HEK293 (cell line): ENCODE measurements around the gene PIEZO1.

Experiments
- CTCF ChIA-PET: fragments of 350-600 bp; formaldehyde crosslinking; extraction: SDS; loops from one replicate; lab custom pipeline; 2021; ENCODE audit warnings: antibody characterized with exemption; lab: Yijun Ruan, JAX
- POLR2A ChIA-PET: fragments of 300-600 bp; formaldehyde crosslinking; extraction: SDS; loops from one replicate; lab custom pipeline; 2020; ENCODE audit warnings: antibody characterized with exemption, inconsistent platforms; lab: Yijun Ruan, JAX
- H3K27ac ChIP-seq: fragments of 200-500 bp; sonication (Bioruptor generic); 2 replicates; pipeline ENCODE4 v1.5.1; 2014; ENCODE audit warnings: low read depth, low read length, control low read depth, inconsistent platforms; ENCODE audit errors: extremely low read depth
- H3K36me3 ChIP-seq, 2 experiments: fragments of 200-500 bp in 1 of 2; sonication (Bioruptor generic) in 1 of 2; 1 replicate in 1 of 2; 2 replicates in 1 of 2; pipeline ENCODE4 v1.5.1; 2014 to 2017; ENCODE audit warnings: inconsistent platforms in 2 of 2, low read length in 2 of 2; ENCODE audit not compliant: control insufficient read depth in 2 of 2, insufficient read depth in 1 of 2
- H3K4me1 ChIP-seq: fragments of 200-500 bp; sonication (Bioruptor generic); 2 replicates; pipeline ENCODE4 v1.5.1; 2014; ENCODE audit warnings: mild to moderate bottlenecking, low read length, inconsistent platforms; ENCODE audit not compliant: control insufficient read depth, insufficient read depth
- H3K4me3 ChIP-seq: 2 replicates; pipeline ENCODE4 v1.5.1; 2011; ENCODE audit warnings: low read depth, mild to moderate bottlenecking, control low read depth, low read length, moderate library complexity
- H3K9me3 ChIP-seq: fragments of 200-500 bp; sonication (Bioruptor generic); 2 replicates; pipeline ENCODE4 v1.5.1; 2014; ENCODE audit warnings: low read depth, low read length, inconsistent platforms; ENCODE audit not compliant: control insufficient read depth, insufficient read depth
- SALL2 ChIP-seq: fragments of 450-650 bp; formaldehyde crosslinking; IDR thresholded peaks from 2 replicates; pipeline ENCODE4 v1.5.0; 2017; ENCODE audit warnings: missing biosample characterization, mild to moderate bottlenecking, missing genetic modification characterization, borderline replicate concordance
- ZBTB1 ChIP-seq: fragments of 450-650 bp; formaldehyde crosslinking; IDR thresholded peaks from 2 replicates; pipeline ENCODE4 v1.5.1; 2016; ENCODE audit warnings: missing biosample characterization, missing genetic modification characterization
- ZBTB20 ChIP-seq: fragments of 450-650 bp; formaldehyde crosslinking; IDR thresholded peaks from 2 replicates; pipeline ENCODE4 v1.5.1; 2016; ENCODE audit warnings: missing biosample characterization, missing genetic modification characterization
- ZFP3 ChIP-seq: fragments of 450-650 bp; formaldehyde crosslinking; IDR thresholded peaks from 2 replicates; pipeline ENCODE4 v1.5.1; 2016; ENCODE audit warnings: low read depth, missing biosample characterization, missing genetic modification characterization
- ZNF157 ChIP-seq: fragments of 450-650 bp; formaldehyde crosslinking; IDR thresholded peaks from 2 replicates; pipeline ENCODE4 v1.5.1; 2016; ENCODE audit warnings: missing biosample characterization, missing genetic modification characterization
- ZNF214 ChIP-seq: fragments of 450-650 bp; formaldehyde crosslinking; IDR thresholded peaks from 2 replicates; pipeline ENCODE4 v1.5.1; 2017; ENCODE audit warnings: missing biosample characterization, mild to moderate bottlenecking, missing genetic modification characterization, borderline replicate concordance
- ZNF221 ChIP-seq: fragments of 450-650 bp; formaldehyde crosslinking; IDR thresholded peaks from 2 replicates; pipeline ENCODE4 v1.5.1; 2017; ENCODE audit warnings: missing biosample characterization, missing genetic modification characterization, borderline replicate concordance
- ZNF416 ChIP-seq: fragments of 450-650 bp; formaldehyde crosslinking; IDR thresholded peaks from 2 replicates; pipeline ENCODE4 v1.5.1; 2016; ENCODE audit warnings: missing biosample characterization, missing genetic modification characterization
- ZNF658 ChIP-seq: fragments of 450-650 bp; formaldehyde crosslinking; IDR thresholded peaks from 2 replicates; pipeline ENCODE4; 2016; ENCODE audit warnings: missing biosample characterization, missing genetic modification characterization
- ZNF747 ChIP-seq: fragments of 450-650 bp; formaldehyde crosslinking; IDR thresholded peaks from 2 replicates; pipeline ENCODE4 v1.5.1; 2016; ENCODE audit warnings: missing biosample characterization, missing genetic modification characterization
- TF ChIP-seq, protein P1 (sequence below): fragments of 450-650 bp; formaldehyde crosslinking; conservative IDR thresholded peaks from 2 replicates; pipeline ENCODE4 v1.5.1; 2016; ENCODE audit warnings: low read depth, missing biosample characterization, missing genetic modification characterization
- TF ChIP-seq, protein P2 (sequence below): fragments of 450-650 bp; formaldehyde crosslinking; IDR thresholded peaks from 2 replicates; pipeline ENCODE4 v1.5.1; 2017; ENCODE audit warnings: missing biosample characterization, missing genetic modification characterization
- TF ChIP-seq, protein P3 (sequence below): fragments of 450-650 bp; formaldehyde crosslinking; IDR thresholded peaks from 2 replicates; pipeline ENCODE4; 2016; ENCODE audit warnings: missing biosample characterization, missing genetic modification characterization
- TF ChIP-seq, protein P4 (sequence below): IDR thresholded peaks from 2 replicates; pipeline ENCODE4 v1.6.1; 2011; ENCODE audit warnings: mild to moderate bottlenecking, low read depth, low read length, borderline replicate concordance

The PIEZO1 gene

DNA sequence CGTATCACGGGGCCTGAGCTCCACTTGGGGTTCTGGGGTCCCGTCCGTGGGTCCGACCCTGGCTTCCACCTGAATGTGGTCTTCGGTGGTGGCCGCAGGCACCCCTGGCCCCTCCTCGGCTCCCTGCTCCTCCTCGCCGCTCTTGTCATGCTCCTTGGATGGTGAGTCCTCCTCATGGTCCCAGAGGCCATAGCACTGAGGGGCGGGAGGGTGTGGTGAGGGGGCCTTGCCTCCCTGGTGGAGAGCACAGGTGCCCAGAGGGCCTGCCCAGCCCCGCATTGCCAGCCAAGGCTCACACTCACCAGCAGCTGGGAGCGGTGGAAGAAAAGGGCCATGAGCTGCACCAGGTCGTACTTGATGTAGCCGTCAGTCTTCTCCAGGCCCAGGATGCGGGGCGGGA, 63.8 kb downstream of the PIEZO1 start:
- no peak overlapping the region for H3K27ac ChIP-seq
- H3K4me3 ChIP-seq = no peak overlapping the region
- no peaks in the 10 kb centered on the region for H3K9me3 ChIP-seq
- POLR2A ChIA-PET = no interaction called here
- peaks cover 0 to 98% of the 10 kb centered on the region in 2 experiments; a peak in 2 of 3 replicates for H3K36me3 ChIP-seq
- no peaks in the 10 kb centered on the region for H3K4me1 ChIP-seq
- TF ChIP-seq ZNF747 (tag by site-specific recombination) (no peak), ZNF221 (tag by site-specific recombination) (no peak), ZBTB1 (tag by site-specific recombination) (no peak)
- TF ChIP-seq, protein P1, sequence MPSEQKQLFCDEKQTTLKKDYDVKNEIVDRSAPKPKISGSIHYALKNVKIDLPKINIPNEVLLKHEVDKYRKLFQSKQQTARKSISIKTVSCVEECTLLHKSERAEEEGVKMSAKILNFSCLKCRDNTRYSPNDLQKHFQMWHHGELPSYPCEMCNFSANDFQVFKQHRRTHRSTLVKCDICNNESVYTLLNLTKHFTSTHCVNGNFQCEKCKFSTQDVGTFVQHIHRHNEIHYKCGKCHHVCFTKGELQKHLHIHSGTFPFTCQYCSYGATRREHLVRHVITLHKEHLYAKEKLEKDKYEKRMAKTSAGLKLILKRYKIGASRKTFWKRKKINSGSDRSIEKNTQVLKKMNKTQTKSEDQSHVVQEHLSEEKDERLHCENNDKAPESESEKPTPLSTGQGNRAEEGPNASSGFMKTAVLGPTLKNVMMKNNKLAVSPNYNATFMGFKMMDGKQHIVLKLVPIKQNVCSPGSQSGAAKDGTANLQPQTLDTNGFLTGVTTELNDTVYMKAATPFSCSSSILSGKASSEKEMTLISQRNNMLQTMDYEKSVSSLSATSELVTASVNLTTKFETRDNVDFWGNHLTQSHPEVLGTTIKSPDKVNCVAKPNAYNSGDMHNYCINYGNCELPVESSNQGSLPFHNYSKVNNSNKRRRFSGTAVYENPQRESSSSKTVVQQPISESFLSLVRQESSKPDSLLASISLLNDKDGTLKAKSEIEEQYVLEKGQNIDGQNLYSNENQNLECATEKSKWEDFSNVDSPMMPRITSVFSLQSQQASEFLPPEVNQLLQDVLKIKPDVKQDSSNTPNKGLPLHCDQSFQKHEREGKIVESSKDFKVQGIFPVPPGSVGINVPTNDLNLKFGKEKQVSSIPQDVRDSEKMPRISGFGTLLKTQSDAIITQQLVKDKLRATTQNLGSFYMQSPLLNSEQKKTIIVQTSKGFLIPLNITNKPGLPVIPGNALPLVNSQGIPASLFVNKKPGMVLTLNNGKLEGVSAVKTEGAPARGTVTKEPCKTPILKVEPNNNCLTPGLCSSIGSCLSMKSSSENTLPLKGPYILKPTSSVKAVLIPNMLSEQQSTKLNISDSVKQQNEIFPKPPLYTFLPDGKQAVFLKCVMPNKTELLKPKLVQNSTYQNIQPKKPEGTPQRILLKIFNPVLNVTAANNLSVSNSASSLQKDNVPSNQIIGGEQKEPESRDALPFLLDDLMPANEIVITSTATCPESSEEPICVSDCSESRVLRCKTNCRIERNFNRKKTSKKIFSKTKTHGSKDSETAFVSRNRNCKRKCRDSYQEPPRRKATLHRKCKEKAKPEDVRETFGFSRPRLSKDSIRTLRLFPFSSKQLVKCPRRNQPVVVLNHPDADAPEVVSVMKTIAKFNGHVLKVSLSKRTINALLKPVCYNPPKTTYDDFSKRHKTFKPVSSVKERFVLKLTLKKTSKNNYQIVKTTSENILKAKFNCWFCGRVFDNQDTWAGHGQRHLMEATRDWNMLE (tag by site-specific recombination) = no peak
- TF ChIP-seq, protein P2, sequence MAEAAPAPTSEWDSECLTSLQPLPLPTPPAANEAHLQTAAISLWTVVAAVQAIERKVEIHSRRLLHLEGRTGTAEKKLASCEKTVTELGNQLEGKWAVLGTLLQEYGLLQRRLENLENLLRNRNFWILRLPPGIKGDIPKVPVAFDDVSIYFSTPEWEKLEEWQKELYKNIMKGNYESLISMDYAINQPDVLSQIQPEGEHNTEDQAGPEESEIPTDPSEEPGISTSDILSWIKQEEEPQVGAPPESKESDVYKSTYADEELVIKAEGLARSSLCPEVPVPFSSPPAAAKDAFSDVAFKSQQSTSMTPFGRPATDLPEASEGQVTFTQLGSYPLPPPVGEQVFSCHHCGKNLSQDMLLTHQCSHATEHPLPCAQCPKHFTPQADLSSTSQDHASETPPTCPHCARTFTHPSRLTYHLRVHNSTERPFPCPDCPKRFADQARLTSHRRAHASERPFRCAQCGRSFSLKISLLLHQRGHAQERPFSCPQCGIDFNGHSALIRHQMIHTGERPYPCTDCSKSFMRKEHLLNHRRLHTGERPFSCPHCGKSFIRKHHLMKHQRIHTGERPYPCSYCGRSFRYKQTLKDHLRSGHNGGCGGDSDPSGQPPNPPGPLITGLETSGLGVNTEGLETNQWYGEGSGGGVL (tag by site-specific recombination) = no peak
- TF ChIP-seq, all 188 proteins: peak for 0
- CTCF ChIA-PET = no interaction called here

DNA sequence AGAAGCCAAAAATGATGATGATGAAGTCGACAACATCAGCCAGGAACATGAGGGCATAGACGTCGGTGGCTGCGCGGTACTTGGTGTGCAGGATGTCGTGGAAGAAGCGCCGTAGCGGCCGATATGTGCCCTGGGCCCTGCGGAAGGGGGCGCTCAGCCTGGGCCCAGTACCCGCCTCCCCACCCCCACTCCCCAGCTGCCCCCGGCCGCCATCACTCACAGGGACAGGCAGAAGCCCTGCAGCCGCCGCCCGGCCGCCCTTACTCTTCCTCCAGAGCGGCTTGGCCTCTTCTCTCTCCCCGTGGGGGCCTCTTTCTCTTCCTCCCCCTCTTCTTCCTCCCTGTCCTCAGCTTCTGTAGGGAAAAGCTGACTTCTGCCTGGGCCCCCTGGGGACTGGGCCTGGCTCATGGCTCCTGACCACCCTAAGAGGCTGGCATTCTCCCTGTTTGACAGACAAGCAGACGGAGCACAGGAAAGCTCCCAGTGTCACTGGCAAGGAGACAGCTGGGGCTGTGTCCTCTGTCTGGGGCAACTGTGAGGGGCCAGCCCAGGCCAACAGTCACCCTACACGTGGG, 64.5 kb downstream of the PIEZO1 start:
- Histone ChIP-seq H3K27ac (no peak overlapping the region), H3K36me3 (peaks cover 0 to 98% of the 10 kb centered on the region in 2 experiments; a peak in 2 of 3 replicates), H3K4me3 (no peak overlapping the region), H3K9me3 (no peaks in the 10 kb centered on the region)
- CTCF ChIA-PET = interaction anchor here (0.9 kb wide), 1 partner anchor 17 kb away, joined by 6 read pairs; no protein-coding TSS in a partner anchor
- POLR2A ChIA-PET = no interaction called here
- no peak for TF ChIP-seq ZNF658 (tag by site-specific recombination)
- TF ChIP-seq ZBTB20 = no peak
- TF ChIP-seq ZNF416 (tag by site-specific recombination) = no peak
- no peak for TF ChIP-seq ZNF157 (tag by site-specific recombination)
- no peak for TF ChIP-seq ZFP3 (tag by site-specific recombination)
- TF ChIP-seq ZNF214 = no peak
- TF ChIP-seq, protein P3, sequence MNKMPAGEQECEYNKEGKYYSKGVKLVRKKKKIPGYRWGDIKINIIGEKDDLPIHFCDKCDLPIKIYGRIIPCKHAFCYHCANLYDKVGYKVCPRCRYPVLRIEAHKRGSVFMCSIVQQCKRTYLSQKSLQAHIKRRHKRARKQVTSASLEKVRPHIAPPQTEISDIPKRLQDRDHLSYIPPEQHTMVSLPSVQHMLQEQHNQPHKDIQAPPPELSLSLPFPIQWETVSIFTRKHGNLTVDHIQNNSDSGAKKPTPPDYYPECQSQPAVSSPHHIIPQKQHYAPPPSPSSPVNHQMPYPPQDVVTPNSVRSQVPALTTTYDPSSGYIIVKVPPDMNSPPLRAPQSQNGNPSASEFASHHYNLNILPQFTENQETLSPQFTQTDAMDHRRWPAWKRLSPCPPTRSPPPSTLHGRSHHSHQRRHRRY (tag by site-specific recombination) = no peak
- TF ChIP-seq, protein P4, sequence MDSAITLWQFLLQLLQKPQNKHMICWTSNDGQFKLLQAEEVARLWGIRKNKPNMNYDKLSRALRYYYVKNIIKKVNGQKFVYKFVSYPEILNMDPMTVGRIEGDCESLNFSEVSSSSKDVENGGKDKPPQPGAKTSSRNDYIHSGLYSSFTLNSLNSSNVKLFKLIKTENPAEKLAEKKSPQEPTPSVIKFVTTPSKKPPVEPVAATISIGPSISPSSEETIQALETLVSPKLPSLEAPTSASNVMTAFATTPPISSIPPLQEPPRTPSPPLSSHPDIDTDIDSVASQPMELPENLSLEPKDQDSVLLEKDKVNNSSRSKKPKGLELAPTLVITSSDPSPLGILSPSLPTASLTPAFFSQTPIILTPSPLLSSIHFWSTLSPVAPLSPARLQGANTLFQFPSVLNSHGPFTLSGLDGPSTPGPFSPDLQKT = no peak
- TF ChIP-seq SALL2 (tag by site-specific recombination) = no peak
- TF ChIP-seq, all 188 proteins: peak for 0
- H3K4me1 ChIP-seq = no peaks in the 10 kb centered on the region
